ENCODE data around the gene KRTAP12-2.
"Not testable (repeated sequence)": the region's sequence is repeated elsewhere in the genome, so short reads cannot be mapped to it uniquely, and the experiment has no call there.

KRTAP12-2 gene

GRCh38 chr21:44630440-44630839 lies 36.3 kb downstream of the KRTAP12-2 start:
- Histone ChIP-seq H3K9me2 (replicated peaks; ENCODE audit: low read depth, low read length) (no peaks in the 10 kb centered on the region), H4K20me1 (ENCODE audit: insufficient read depth, low read length, poor library complexity, severe bottlenecking) (no peaks in the 10 kb centered on the region), H3K9me3 (ENCODE audit: insufficient read depth, low read depth, low read length) (peaks cover 14% of the 10 kb centered on the region; the same call in 1 of the 2 replicates), H2AFZ (ENCODE audit: low read length) (no peak overlapping the region), H3K9ac (ENCODE audit: low read depth, low read length, poor library complexity, severe bottlenecking) (no peak overlapping the region), H3F3A (ENCODE audit: low read depth) (no peaks in the 10 kb centered on the region), H3K4me3 (ENCODE audit: low read length, poor library complexity, severe bottlenecking) (no peak overlapping the region), H3K79me2 (ENCODE audit: insufficient read depth, low read length) (no peaks in the 10 kb centered on the region), H3K36me3 (ENCODE audit: insufficient read depth, low read length) (no peaks in the 10 kb centered on the region), H3K27me3 (ENCODE audit: insufficient read depth, low read length, poor library complexity, severe bottlenecking) (no peaks in the 10 kb centered on the region), H3K4me2 (ENCODE audit: low read depth, low read length, poor library complexity, severe bottlenecking) (no peak overlapping the region), H3K4me1 (ENCODE audit: insufficient read depth, low read length, poor library complexity, severe bottlenecking) (no peaks in the 10 kb centered on the region)
- TF ChIP-seq EZH2phosphoT487 (IDR thresholded peaks at IDR 0.05; ENCODE audit: borderline replicate concordance) (no peak), CTCF (conservative IDR thresholded peaks at IDR 0.05; ENCODE audit: low read length) (no peak)

GRCh38 chr21:44628707-44629391 lies 37.9 kb downstream of the KRTAP12-2 start:
- Histone ChIP-seq H3K79me2 (ENCODE audit: insufficient read depth, low read length) (no peaks in the 10 kb centered on the region), H3K9ac (ENCODE audit: low read depth, low read length, poor library complexity, severe bottlenecking) (no peak overlapping the region)

GRCh38 chr21:44627831-44628233 lies 38.9 kb downstream of the KRTAP12-2 start:
- H2AFZ ChIP-seq (ENCODE audit: low read length); H3K4me2 ChIP-seq (ENCODE audit: low read depth, low read length, poor library complexity, severe bottlenecking); H3K9ac ChIP-seq (ENCODE audit: low read depth, low read length, poor library complexity, severe bottlenecking); H3K27me3 ChIP-seq (ENCODE audit: insufficient read depth, low read length, poor library complexity, severe bottlenecking); H3K4me1 ChIP-seq (ENCODE audit: insufficient read depth, low read length, poor library complexity, severe bottlenecking); H3F3A ChIP-seq (ENCODE audit: low read depth); H3K4me3 ChIP-seq (ENCODE audit: low read length, poor library complexity, severe bottlenecking); H3K9me2 ChIP-seq (replicated peaks; ENCODE audit: low read depth, low read length); H3K36me3 ChIP-seq (ENCODE audit: insufficient read depth, low read length); H4K20me1 ChIP-seq (ENCODE audit: insufficient read depth, low read length, poor library complexity, severe bottlenecking); H3K79me2 ChIP-seq (ENCODE audit: insufficient read depth, low read length): not testable (repeated sequence)
- peaks cover 22% of the 10 kb centered on the region; the same call in 1 of the 2 replicates for H3K9me3 ChIP-seq (ENCODE audit: insufficient read depth, low read depth, low read length)

More at GRCh38 chr21:44628707-44629391, 37.9 kb downstream of the KRTAP12-2 start:
- TF ChIP-seq CTCF (conservative IDR thresholded peaks at IDR 0.05; ENCODE audit: low read length) (no peak), EZH2phosphoT487 (IDR thresholded peaks at IDR 0.05; ENCODE audit: borderline replicate concordance) (no peak)
- Histone ChIP-seq H3F3A (ENCODE audit: low read depth) (no peaks in the 10 kb centered on the region), H3K9me3 (ENCODE audit: insufficient read depth, low read depth, low read length) (peaks cover 17% of the 10 kb centered on the region; the same call in 1 of the 2 replicates), H2AFZ (ENCODE audit: low read length) (no peak overlapping the region), H4K20me1 (ENCODE audit: insufficient read depth, low read length, poor library complexity, severe bottlenecking) (no peaks in the 10 kb centered on the region), H3K27me3 (ENCODE audit: insufficient read depth, low read length, poor library complexity, severe bottlenecking) (no peaks in the 10 kb centered on the region), H3K4me2 (ENCODE audit: low read depth, low read length, poor library complexity, severe bottlenecking) (no peak overlapping the region), H3K36me3 (ENCODE audit: insufficient read depth, low read length) (no peaks in the 10 kb centered on the region), H3K9me2 (replicated peaks; ENCODE audit: low read depth, low read length) (no peaks in the 10 kb centered on the region), H3K4me3 (ENCODE audit: low read length, poor library complexity, severe bottlenecking) (no peak overlapping the region), H3K4me1 (ENCODE audit: insufficient read depth, low read length, poor library complexity, severe bottlenecking) (no peaks in the 10 kb centered on the region)

- not testable (repeated sequence) for H2AFZ ChIP-seq (ENCODE audit: low read length); H3K27me3 ChIP-seq (ENCODE audit: insufficient read depth, low read length, poor library complexity, severe bottlenecking); H3K4me1 ChIP-seq (ENCODE audit: insufficient read depth, low read length, poor library complexity, severe bottlenecking); H3K36me3 ChIP-seq (ENCODE audit: insufficient read depth, low read length); H3F3A ChIP-seq (ENCODE audit: low read depth); H3K4me2 ChIP-seq (ENCODE audit: low read depth, low read length, poor library complexity, severe bottlenecking); H3K9me2 ChIP-seq (replicated peaks; ENCODE audit: low read depth, low read length); H3K9ac ChIP-seq (ENCODE audit: low read depth, low read length, poor library complexity, severe bottlenecking); H3K79me2 ChIP-seq (ENCODE audit: insufficient read depth, low read length); H3K4me3 ChIP-seq (ENCODE audit: low read length, poor library complexity, severe bottlenecking); H4K20me1 ChIP-seq (ENCODE audit: insufficient read depth, low read length, poor library complexity, severe bottlenecking)
- peaks cover 21% of the 10 kb centered on the region; the same call in 1 of the 2 replicates for H3K9me3 ChIP-seq (ENCODE audit: insufficient read depth, low read depth, low read length)
Measured at GRCh38 chr21:44627181-44627822, 39.4 kb downstream of the KRTAP12-2 start.

Measured in Loucy (cell line).